ENCODE data around the gene CDC6. TPM values are rescaled to one million over a fixed set of nuclear protein-coding genes. Genes with fewer than 3 reads are reported as not detected.

CDC6 gene
- total RNA-seq, 4 donors from 2014 or later = 0.88 to 11.3 TPM; not detected in 2

- TF ChIP-seq POLR2A (IDR thresholded peaks at IDR 0.05) (no peak), CTCF (IDR thresholded peaks at IDR 0.05) (no peak)
These were observed 28.2 kb upstream of the CDC6 start for GRCh38 chr17:40259505-40259904.

GRCh38 chr17:40260528-40260927 lies 27.2 kb upstream of the CDC6 start:
- TF ChIP-seq POLR2A (IDR thresholded peaks at IDR 0.05) = no peak
- DNase-seq = no peak
- Histone ChIP-seq H3K27ac (no peak overlapping the region), H3K4me3 (no peak overlapping the region), H3K4me1 (no peaks in the 10 kb centered on the region), H3K27me3 (no peaks in the 10 kb centered on the region), H3K36me3 (no peaks in the 10 kb centered on the region), H3K9me3 (no peaks in the 10 kb centered on the region)
- intact Hi-C loops (cut with DNase I; ENCODE audit: low total_unique reads) = no loop called here

More at GRCh38 chr17:40259505-40259904, 28.2 kb upstream of the CDC6 start:
- H3K36me3 ChIP-seq = no peaks in the 10 kb centered on the region
- no peaks in the 10 kb centered on the region for H3K9me3 ChIP-seq
- no peak overlapping the region for H3K4me3 ChIP-seq
- DNase-seq = no peak
- no peaks in the 10 kb centered on the region for H3K27me3 ChIP-seq
- no peak overlapping the region for H3K27ac ChIP-seq
- no peaks in the 10 kb centered on the region for H3K4me1 ChIP-seq
- intact Hi-C loops (cut with DNase I; ENCODE audit: low total_unique reads) = no loop called here

GRCh38 chr17:40264458-40265185 lies 23.1 kb upstream of the CDC6 start:
- TF ChIP-seq CTCF (IDR thresholded peaks at IDR 0.05) (no peak), POLR2A (IDR thresholded peaks at IDR 0.05) (no peak)
- Histone ChIP-seq H3K27me3 (no peaks in the 10 kb centered on the region), H3K27ac (no peak overlapping the region), H3K4me1 (no peaks in the 10 kb centered on the region), H3K36me3 (no peaks in the 10 kb centered on the region), H3K4me3 (no peak overlapping the region), H3K9me3 (no peaks in the 10 kb centered on the region)
- DNase-seq = no peak
- intact Hi-C loops (cut with DNase I; ENCODE audit: low total_unique reads) = no loop called here

GRCh38 chr17:40265337-40265736 lies 22.3 kb upstream of the CDC6 start:
- Histone ChIP-seq H3K9me3 (no peaks in the 10 kb centered on the region), H3K4me1 (no peaks in the 10 kb centered on the region), H3K4me3 (no peak overlapping the region), H3K27ac (no peak overlapping the region), H3K27me3 (no peaks in the 10 kb centered on the region), H3K36me3 (no peaks in the 10 kb centered on the region)
- no peak for TF ChIP-seq CTCF (IDR thresholded peaks at IDR 0.05)
- no peak for TF ChIP-seq POLR2A (IDR thresholded peaks at IDR 0.05)
- intact Hi-C loops (cut with DNase I; ENCODE audit: low total_unique reads) = no loop called here
- no peak for DNase-seq

- H3K27ac ChIP-seq = no peak overlapping the region
- no peak for TF ChIP-seq POLR2A (IDR thresholded peaks at IDR 0.05)
- TF ChIP-seq CTCF (IDR thresholded peaks at IDR 0.05) = no peak
- H3K36me3 ChIP-seq = no peaks in the 10 kb centered on the region
- DNase-seq = no peak
- no peaks in the 10 kb centered on the region for H3K4me1 ChIP-seq
- intact Hi-C loops (cut with DNase I; ENCODE audit: low total_unique reads) = no loop called here
- H3K4me3 ChIP-seq = no peak overlapping the region
- no peaks in the 10 kb centered on the region for H3K9me3 ChIP-seq
- no peaks in the 10 kb centered on the region for H3K27me3 ChIP-seq
These were observed 20.8 kb upstream of the CDC6 start for GRCh38 chr17:40266882-40267281.
